Fibroblast of lung (primary cell): ENCODE measurements around the gene METTL18.

Experiments
- CTCF ChIP-seq, 2 donors: IDR thresholded peaks in 1 of 2; conservative IDR thresholded peaks in 1 of 2; 1 replicate in 1 of 2; 2 replicates in 1 of 2; pipeline ENCODE4 v1.5.1; 2011 to 2012; ENCODE audit warnings: low read length in 2 of 2, control low read depth in 1 of 2, inconsistent platforms in 1 of 2, low read depth in 1 of 2, mild to moderate bottlenecking in 1 of 2
- EZH2 ChIP-seq: IDR thresholded peaks from 2 replicates; pipeline ENCODE4 v1.5.1; 2012; ENCODE audit warnings: low read length, control low read depth, mild to moderate bottlenecking; ENCODE audit errors: missing control alignments

GRCh38 chr1:169745015-169745861, 49.5 kb downstream of the METTL18 start:
- no peak for TF ChIP-seq CTCF (conservative IDR thresholded peaks at IDR 0.05 in 1 of 2, IDR thresholded peaks at IDR 0.05 in 1 of 2; ENCODE audit: low read depth in 1 of 2, low read length in 2 of 2)
- no peak for TF ChIP-seq EZH2
